Measurements from ENCODE around the gene RYR2.

GRCh38 chr1:237390823-237391222, 348.8 kb downstream of the RYR2 start:
- TF ChIP-seq CTCF (IDR thresholded peaks at IDR 0.05) = no peak
- no peak for TF ChIP-seq POLR2A (IDR thresholded peaks at IDR 0.05)
